ENCODE data around the gene EDN3.

Gene EDN3

DNA sequence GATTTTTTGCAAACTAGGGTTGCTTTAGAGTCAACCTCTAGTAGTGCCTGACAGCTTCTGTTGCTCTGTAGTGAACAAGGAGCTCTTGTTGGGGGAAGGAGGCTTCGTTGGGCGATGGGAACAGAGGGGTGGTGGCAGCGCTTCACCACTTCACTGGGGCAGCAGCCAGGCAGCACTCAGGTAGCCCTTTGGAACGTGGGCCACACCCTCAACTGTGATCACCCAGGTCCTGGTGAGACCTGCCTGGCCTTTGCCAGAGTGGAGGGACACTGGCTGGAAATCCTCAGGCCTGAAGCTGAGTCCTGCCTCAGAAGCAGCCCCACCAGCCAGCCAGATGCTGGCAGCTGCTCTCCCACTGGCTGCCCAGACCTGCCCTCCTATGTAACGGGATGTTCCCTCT is 10.4 kb upstream of the EDN3 start:
- no peak for DNase-seq (ENCODE audit: low read depth)
- no peak overlapping the region for H3K4me3 ChIP-seq (ENCODE audit: low read depth, low read length)
- TF ChIP-seq, protein P1, sequence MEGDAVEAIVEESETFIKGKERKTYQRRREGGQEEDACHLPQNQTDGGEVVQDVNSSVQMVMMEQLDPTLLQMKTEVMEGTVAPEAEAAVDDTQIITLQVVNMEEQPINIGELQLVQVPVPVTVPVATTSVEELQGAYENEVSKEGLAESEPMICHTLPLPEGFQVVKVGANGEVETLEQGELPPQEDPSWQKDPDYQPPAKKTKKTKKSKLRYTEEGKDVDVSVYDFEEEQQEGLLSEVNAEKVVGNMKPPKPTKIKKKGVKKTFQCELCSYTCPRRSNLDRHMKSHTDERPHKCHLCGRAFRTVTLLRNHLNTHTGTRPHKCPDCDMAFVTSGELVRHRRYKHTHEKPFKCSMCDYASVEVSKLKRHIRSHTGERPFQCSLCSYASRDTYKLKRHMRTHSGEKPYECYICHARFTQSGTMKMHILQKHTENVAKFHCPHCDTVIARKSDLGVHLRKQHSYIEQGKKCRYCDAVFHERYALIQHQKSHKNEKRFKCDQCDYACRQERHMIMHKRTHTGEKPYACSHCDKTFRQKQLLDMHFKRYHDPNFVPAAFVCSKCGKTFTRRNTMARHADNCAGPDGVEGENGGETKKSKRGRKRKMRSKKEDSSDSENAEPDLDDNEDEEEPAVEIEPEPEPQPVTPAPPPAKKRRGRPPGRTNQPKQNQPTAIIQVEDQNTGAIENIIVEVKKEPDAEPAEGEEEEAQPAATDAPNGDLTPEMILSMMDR (conservative IDR thresholded peaks at IDR 0.05; ENCODE audit: low read depth, low read length) = no peak

GRCh38 chr20:59291740-59292383 is 8.5 kb upstream of the EDN3 start:
- TF ChIP-seq, protein P1 (conservative IDR thresholded peaks at IDR 0.05; ENCODE audit: low read depth, low read length) = no peak
- no peak for DNase-seq (ENCODE audit: low read depth)
- no peak overlapping the region for H3K4me3 ChIP-seq (ENCODE audit: low read depth, low read length)

- TF ChIP-seq, protein P1 (conservative IDR thresholded peaks at IDR 0.05; ENCODE audit: low read depth, low read length) = no peak
Observed at GRCh38 chr20:59295531-59295930, 4.9 kb upstream of the EDN3 start.

GRCh38 chr20:59297686-59298085 is 2.7 kb upstream of the EDN3 start:
- no peak overlapping the region for H3K4me3 ChIP-seq (ENCODE audit: low read depth, low read length)
- no peak for DNase-seq (ENCODE audit: low read depth)
- TF ChIP-seq, protein P1 (conservative IDR thresholded peaks at IDR 0.05; ENCODE audit: low read depth, low read length) = no peak

More at GRCh38 chr20:59295531-59295930, 4.9 kb upstream of the EDN3 start:
- no peak for DNase-seq (ENCODE audit: low read depth)
- H3K4me3 ChIP-seq (ENCODE audit: low read depth, low read length) = no peak overlapping the region

DNA sequence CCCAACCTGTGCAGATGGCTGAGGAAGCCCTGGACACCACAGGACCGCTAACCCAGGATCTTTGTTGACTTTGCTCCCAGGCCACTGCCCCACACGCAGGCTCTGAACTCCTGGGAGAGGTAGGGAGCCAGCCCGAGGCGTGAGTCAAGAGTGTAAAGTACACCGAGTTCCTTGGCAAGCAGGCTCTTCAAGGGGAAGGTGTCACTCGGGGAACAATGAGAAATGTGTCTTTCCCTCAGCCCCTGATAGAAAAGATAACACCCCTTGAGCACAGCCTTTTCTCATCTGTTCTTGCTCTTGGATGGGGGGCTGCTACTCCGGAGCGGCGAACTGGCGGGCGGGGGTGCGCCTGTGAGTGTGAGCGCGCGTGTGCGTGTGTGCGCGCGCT is 472 bp upstream of the EDN3 start:
- H3K4me3 ChIP-seq (ENCODE audit: low read depth, low read length) = no peak overlapping the region
- TF ChIP-seq, protein P1 (conservative IDR thresholded peaks at IDR 0.05; ENCODE audit: low read depth, low read length) = no peak
- DNase-seq (ENCODE audit: low read depth) = no peak

DNA sequence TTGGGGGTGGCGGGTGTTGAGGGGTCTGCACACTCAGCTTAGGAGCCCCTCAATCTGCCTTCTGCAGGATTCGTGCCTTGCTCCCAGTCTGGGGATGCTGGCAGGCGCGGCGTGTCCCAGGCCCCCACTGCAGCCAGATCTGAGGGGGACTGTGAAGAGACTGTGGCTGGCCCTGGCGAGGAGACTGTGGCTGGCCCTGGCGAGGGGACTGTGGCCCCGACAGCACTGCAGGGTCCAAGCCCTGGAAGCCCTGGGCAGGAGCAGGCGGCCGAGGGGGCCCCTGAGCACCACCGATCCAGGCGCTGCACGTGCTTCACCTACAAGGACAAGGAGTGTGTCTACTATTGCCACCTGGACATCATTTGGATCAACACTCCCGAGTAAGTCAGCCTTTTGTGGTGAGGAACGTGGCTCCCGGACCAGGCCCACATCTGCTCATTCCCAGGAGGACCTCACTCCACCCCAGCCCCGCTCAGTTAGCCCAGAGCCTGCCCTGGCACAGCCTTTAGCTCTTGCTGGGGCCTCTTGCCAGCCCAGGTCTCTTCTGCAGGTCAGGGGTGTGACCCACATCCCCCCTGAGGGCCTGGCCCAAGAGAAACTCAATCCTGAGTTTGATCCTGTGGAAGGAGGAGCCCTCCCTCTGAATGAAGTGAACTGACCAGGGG is 1.1 kb downstream of the EDN3 start:
- no peak overlapping the region for H3K4me3 ChIP-seq (ENCODE audit: low read depth, low read length)
- TF ChIP-seq, protein P1 (conservative IDR thresholded peaks at IDR 0.05; ENCODE audit: low read depth, low read length) = no peak
- DNase-seq (ENCODE audit: low read depth) = no peak
